OCI-LY3 (cell line): ENCODE measurements around the gene REEP3.

Source experiments
- EZH2phosphoT487 ChIP-seq: fragments of 200-600 bp; shearing (Covaris generic); IDR thresholded peaks from 2 replicates; pipeline ENCODE4 v1.6.1; 2018; ENCODE audit warnings: antibody characterized with exemption, mixed run types, low read depth
- TF ChIP-seq, protein P1 (sequence below): fragments of 200-600, 300-600 bp; sonication (generic); IDR thresholded peaks from 2 replicates; pipeline ENCODE4 v1.5.1; 2014; ENCODE audit warnings: antibody characterized with exemption, low read length, low read depth

DNA sequence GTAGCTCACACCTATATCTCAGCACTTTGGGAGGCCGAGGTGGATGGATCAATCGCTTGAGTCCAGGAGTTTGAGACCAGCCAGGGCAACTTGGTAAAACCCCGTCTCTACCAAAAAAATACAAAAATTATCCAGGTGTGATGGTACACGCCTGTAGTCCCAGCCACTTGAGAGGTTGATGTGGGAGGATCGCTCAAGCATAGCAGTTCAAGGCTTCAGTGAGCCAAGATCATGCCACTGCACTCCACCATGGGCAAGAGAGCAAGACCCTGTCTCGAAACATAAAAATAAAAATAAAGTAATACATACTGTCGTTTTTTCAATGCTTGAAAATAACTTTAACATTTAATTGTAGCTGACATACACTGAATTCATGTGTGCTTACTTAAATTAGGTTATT, 57.3 kb downstream of the REEP3 start:
- no peak for TF ChIP-seq EZH2phosphoT487
- TF ChIP-seq, protein P1, sequence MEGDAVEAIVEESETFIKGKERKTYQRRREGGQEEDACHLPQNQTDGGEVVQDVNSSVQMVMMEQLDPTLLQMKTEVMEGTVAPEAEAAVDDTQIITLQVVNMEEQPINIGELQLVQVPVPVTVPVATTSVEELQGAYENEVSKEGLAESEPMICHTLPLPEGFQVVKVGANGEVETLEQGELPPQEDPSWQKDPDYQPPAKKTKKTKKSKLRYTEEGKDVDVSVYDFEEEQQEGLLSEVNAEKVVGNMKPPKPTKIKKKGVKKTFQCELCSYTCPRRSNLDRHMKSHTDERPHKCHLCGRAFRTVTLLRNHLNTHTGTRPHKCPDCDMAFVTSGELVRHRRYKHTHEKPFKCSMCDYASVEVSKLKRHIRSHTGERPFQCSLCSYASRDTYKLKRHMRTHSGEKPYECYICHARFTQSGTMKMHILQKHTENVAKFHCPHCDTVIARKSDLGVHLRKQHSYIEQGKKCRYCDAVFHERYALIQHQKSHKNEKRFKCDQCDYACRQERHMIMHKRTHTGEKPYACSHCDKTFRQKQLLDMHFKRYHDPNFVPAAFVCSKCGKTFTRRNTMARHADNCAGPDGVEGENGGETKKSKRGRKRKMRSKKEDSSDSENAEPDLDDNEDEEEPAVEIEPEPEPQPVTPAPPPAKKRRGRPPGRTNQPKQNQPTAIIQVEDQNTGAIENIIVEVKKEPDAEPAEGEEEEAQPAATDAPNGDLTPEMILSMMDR: no peak
